Fibroblast of lung (primary cell): ENCODE results near the gene TRAM2.

Source experiments
- EZH2 ChIP-seq: IDR thresholded peaks from 2 replicates; pipeline ENCODE4 v1.5.1; 2012; ENCODE audit warnings: low read length, control low read depth, mild to moderate bottlenecking; ENCODE audit errors: missing control alignments
- TF ChIP-seq, protein P1 (sequence below), 2 donors: IDR thresholded peaks in 1 of 2; conservative IDR thresholded peaks in 1 of 2; 1 replicate in 1 of 2; 2 replicates in 1 of 2; pipeline ENCODE4 v1.5.1; 2011 to 2012; ENCODE audit warnings: low read length in 2 of 2, control low read depth in 1 of 2, inconsistent platforms in 1 of 2, low read depth in 1 of 2, mild to moderate bottlenecking in 1 of 2

DNA sequence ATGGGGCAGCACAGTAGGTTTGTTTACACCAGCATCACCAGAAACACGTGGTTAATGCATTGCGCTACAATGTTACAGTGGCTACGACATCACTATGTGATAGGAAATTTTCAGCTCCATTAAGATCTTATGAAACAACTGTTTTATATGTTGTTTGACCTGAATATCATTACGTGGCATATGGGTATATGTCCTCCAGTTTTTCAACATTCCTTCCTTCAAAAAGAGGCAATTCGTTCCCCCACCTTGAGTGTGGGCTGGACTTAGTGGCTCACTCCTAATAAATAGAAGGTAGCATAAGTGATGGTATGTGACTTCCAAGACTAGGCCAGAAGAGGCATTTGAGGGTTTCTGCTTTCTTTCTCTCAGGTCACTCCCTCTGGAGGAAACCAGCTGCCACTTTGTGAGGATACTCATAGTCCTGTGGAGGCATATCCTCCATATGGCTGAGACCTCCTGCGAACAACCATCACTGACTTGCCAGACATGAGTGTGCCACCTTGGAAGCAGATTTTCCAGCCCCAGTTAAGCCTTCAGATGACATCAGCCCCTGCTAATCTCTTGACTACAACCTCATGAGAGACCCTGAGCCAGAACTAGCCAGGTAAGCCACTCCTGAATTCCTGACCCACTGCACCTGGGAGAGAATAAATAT is 2.3 kb upstream of the TRAM2 start:
- TF ChIP-seq, protein P1, sequence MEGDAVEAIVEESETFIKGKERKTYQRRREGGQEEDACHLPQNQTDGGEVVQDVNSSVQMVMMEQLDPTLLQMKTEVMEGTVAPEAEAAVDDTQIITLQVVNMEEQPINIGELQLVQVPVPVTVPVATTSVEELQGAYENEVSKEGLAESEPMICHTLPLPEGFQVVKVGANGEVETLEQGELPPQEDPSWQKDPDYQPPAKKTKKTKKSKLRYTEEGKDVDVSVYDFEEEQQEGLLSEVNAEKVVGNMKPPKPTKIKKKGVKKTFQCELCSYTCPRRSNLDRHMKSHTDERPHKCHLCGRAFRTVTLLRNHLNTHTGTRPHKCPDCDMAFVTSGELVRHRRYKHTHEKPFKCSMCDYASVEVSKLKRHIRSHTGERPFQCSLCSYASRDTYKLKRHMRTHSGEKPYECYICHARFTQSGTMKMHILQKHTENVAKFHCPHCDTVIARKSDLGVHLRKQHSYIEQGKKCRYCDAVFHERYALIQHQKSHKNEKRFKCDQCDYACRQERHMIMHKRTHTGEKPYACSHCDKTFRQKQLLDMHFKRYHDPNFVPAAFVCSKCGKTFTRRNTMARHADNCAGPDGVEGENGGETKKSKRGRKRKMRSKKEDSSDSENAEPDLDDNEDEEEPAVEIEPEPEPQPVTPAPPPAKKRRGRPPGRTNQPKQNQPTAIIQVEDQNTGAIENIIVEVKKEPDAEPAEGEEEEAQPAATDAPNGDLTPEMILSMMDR (conservative IDR thresholded peaks at IDR 0.05 in 1 of 2, IDR thresholded peaks at IDR 0.05 in 1 of 2; ENCODE audit: low read depth in 1 of 2, low read length in 2 of 2) = no peak
- TF ChIP-seq EZH2 = no peak
